Loucy (cell line): ENCODE measurements around the gene UBE2D4.
A peak's percentile ranks its signal among the peaks of the same experiment; 100 is the strongest.
"Not testable (repeated sequence)": the region's sequence is repeated elsewhere in the genome, so short reads cannot be mapped to it uniquely, and the experiment has no call there.

Source experiments
- H2AFZ ChIP-seq: fragments of 200-600 bp; sonication (generic); 2 replicates; pipeline ENCODE4 v1.6.0; 2016; ENCODE audit warnings: antibody characterized with exemption, mild to moderate bottlenecking, low read length, moderate library complexity
- H3F3A ChIP-seq: fragments of 200-600 bp; 2 replicates; pipeline ENCODE4 v1.6.0; 2016; ENCODE audit warnings: antibody characterized with exemption, low read depth, mild to moderate bottlenecking
- H3K27me3 ChIP-seq: fragments of 200-600 bp; sonication (generic); 2 replicates; pipeline ENCODE4 v1.6.1; 2014; ENCODE audit warnings: low read length, mild to moderate bottlenecking; ENCODE audit not compliant: insufficient read depth, poor library complexity, severe bottlenecking
- H3K36me3 ChIP-seq: fragments of 200-600 bp; sonication (generic); 2 replicates; pipeline ENCODE4 v1.6.1; 2016; ENCODE audit warnings: low read length; ENCODE audit not compliant: insufficient read depth
- H3K4me1 ChIP-seq: fragments of 200-600 bp; sonication (generic); 2 replicates; pipeline ENCODE4 v1.5.1; 2014; ENCODE audit warnings: low read length, mild to moderate bottlenecking; ENCODE audit not compliant: insufficient read depth, poor library complexity, severe bottlenecking
- H3K4me2 ChIP-seq: fragments of 200-600 bp; sonication (generic); 2 replicates; pipeline ENCODE4 v1.6.0; 2014; ENCODE audit warnings: antibody characterized with exemption, low read length, low read depth, mild to moderate bottlenecking; ENCODE audit not compliant: poor library complexity, severe bottlenecking
- H3K4me3 ChIP-seq: fragments of 200-600 bp; sonication (generic); 2 replicates; pipeline ENCODE4 v1.5.1; 2014; ENCODE audit warnings: low read length, mild to moderate bottlenecking, mixed read lengths; ENCODE audit not compliant: poor library complexity, severe bottlenecking
- H3K79me2 ChIP-seq: fragments of 200-600 bp; sonication (generic); 2 replicates; pipeline ENCODE4 v1.6.1; 2014; ENCODE audit warnings: low read length; ENCODE audit not compliant: insufficient read depth
- H3K9ac ChIP-seq: fragments of 200-600 bp; sonication (generic); 2 replicates; pipeline ENCODE4 v1.6.0; 2014; ENCODE audit warnings: mild to moderate bottlenecking, low read depth, low read length, moderate library complexity; ENCODE audit not compliant: poor library complexity, severe bottlenecking
- H3K9me2 ChIP-seq: fragments of 200-600 bp; sonication (generic); replicated peaks from 2 replicates; pipeline ENCODE4 v1.6.1; 2016; ENCODE audit warnings: low read depth, low read length, mixed read lengths
- H3K9me3 ChIP-seq: fragments of 200-600 bp; sonication (generic); 2 replicates; pipeline ENCODE4 v1.6.1; 2014; ENCODE audit warnings: mild to moderate bottlenecking, antibody characterized with exemption, low read length, low read depth; ENCODE audit not compliant: insufficient read depth
- H4K20me1 ChIP-seq: fragments of 200-600 bp; sonication (generic); 2 replicates; pipeline ENCODE4 v1.6.0; 2014; ENCODE audit warnings: antibody characterized with exemption, low read length, mild to moderate bottlenecking; ENCODE audit not compliant: insufficient read depth, poor library complexity, severe bottlenecking
- CTCF ChIP-seq: fragments of 200-600 bp; sonication (generic); conservative IDR thresholded peaks from 2 replicates; pipeline ENCODE4 v1.5.1; 2014; ENCODE audit warnings: mild to moderate bottlenecking, antibody characterized with exemption, low read length

UBE2D4 gene

GRCh38 chr7:43982848-43983247 lies 56.6 kb downstream of the UBE2D4 start:
- not testable (repeated sequence) for H3K4me3 ChIP-seq, H3K9me2 ChIP-seq, H2AFZ ChIP-seq, H3K9me3 ChIP-seq, H3K4me2 ChIP-seq, H4K20me1 ChIP-seq, H3F3A ChIP-seq, H3K79me2 ChIP-seq, H3K36me3 ChIP-seq, H3K9ac ChIP-seq, H3K4me1 ChIP-seq, H3K27me3 ChIP-seq

- H3K4me3 ChIP-seq, H3K9me3 ChIP-seq, H3F3A ChIP-seq, H3K4me1 ChIP-seq, H3K4me2 ChIP-seq, H3K27me3 ChIP-seq, H3K36me3 ChIP-seq, H3K9me2 ChIP-seq, H2AFZ ChIP-seq, H3K9ac ChIP-seq, H4K20me1 ChIP-seq, H3K79me2 ChIP-seq: not testable (repeated sequence)
Observed at GRCh38 chr7:43983736-43984135, 57.5 kb downstream of the UBE2D4 start.

- H2AFZ ChIP-seq, H3K9me3 ChIP-seq, H3K9ac ChIP-seq: not testable (repeated sequence)
Observed at GRCh38 chr7:43985904-43986864, 59.9 kb downstream of the UBE2D4 start.

GRCh38 chr7:43987476-43987875 lies 61.2 kb downstream of the UBE2D4 start:
- not testable (repeated sequence) for H3K9me2 ChIP-seq, H3K79me2 ChIP-seq, H3K36me3 ChIP-seq, H3K4me3 ChIP-seq, H2AFZ ChIP-seq, H3K4me2 ChIP-seq, H3K4me1 ChIP-seq, H4K20me1 ChIP-seq, H3K9ac ChIP-seq, H3K27me3 ChIP-seq, H3F3A ChIP-seq, H3K9me3 ChIP-seq

More at GRCh38 chr7:43985904-43986864, 59.9 kb downstream of the UBE2D4 start:
- H3F3A ChIP-seq, H3K36me3 ChIP-seq, H4K20me1 ChIP-seq, H3K4me1 ChIP-seq, H3K27me3 ChIP-seq, H3K4me2 ChIP-seq, H3K4me3 ChIP-seq, H3K79me2 ChIP-seq, H3K9me2 ChIP-seq: not testable (repeated sequence)
- TF ChIP-seq CTCF, result peak; percentile 45

- not testable (repeated sequence) for H3K27me3 ChIP-seq, H3K36me3 ChIP-seq, H4K20me1 ChIP-seq, H3K9me3 ChIP-seq, H3K9me2 ChIP-seq, H3F3A ChIP-seq, H3K9ac ChIP-seq, H3K4me2 ChIP-seq, H3K4me1 ChIP-seq, H3K79me2 ChIP-seq, H3K4me3 ChIP-seq, H2AFZ ChIP-seq
Observed at GRCh38 chr7:43990011-43990585, 63.9 kb downstream of the UBE2D4 start.

GRCh38 chr7:43990829-43991228 lies 64.6 kb downstream of the UBE2D4 start:
- not testable (repeated sequence) for H2AFZ ChIP-seq, H3F3A ChIP-seq, H3K4me1 ChIP-seq, H3K9me3 ChIP-seq, H3K36me3 ChIP-seq, H3K9ac ChIP-seq, H3K4me2 ChIP-seq, H3K4me3 ChIP-seq, H3K79me2 ChIP-seq, H4K20me1 ChIP-seq, H3K9me2 ChIP-seq, H3K27me3 ChIP-seq
